Endothelial cell of umbilical vein (primary cell): ENCODE results near the gene FAM50A. TPM values are rescaled to one million over a fixed set of nuclear protein-coding genes. Genes with fewer than 3 reads are reported as not detected.

Source experiments
- BruUV-seq: library from RNA; stranded (reverse); fragments of 400-500 nt; replicated peaks from 2 replicates; lab custom pipeline; 2021; lab: Mats Ljungman, UMichigan
- CTCF ChIA-PET: fragments of 300-600, 350-600 bp; sonication (Branson Sonifier 250); formaldehyde crosslinking; loops from one replicate; lab custom pipeline; 2021; ENCODE audit warnings: antibody characterized with exemption, inconsistent platforms; lab: Charles Lee
- POLR2A ChIA-PET: fragments of 300-600, 350-600 bp; sonication (Branson Sonifier 250); formaldehyde crosslinking; loops from one replicate; lab custom pipeline; 2021; ENCODE audit warnings: antibody characterized with exemption, inconsistent platforms; lab: Charles Lee
- DNase-seq: peaks from one replicate; pipeline ENCODE4 v3.0.0-alpha.2; 2011; ENCODE audit warnings: low read depth, low spot score
- FAIRE-seq: peaks from 2 replicates; lab custom pipeline; 2011; peaks lifted over from hg19 to GRCh38; lab: Jason Lieb, UNC
- H2AFZ ChIP-seq: 2 replicates; pipeline ENCODE4 v1.6.0; 2012; ENCODE audit warnings: low read depth, low read length, control low read depth, inconsistent platforms
- H3K27ac ChIP-seq: 2 replicates; pipeline ENCODE4 v1.5.1; 2011; ENCODE audit warnings: low read depth, mild to moderate bottlenecking, control low read depth, low read length, moderate library complexity; ENCODE audit not compliant: insufficient read depth
- H3K27me3 ChIP-seq, 2 experiments: 2 replicates each; pipeline versions ENCODE4 v1.6.0 to v1.6.1; 2011; ENCODE audit warnings: low read length in 2 of 2, mixed read lengths in 1 of 2; ENCODE audit not compliant: control insufficient read depth in 2 of 2, insufficient read depth in 2 of 2
- H3K36me3 ChIP-seq, 2 experiments: 2 replicates in 1 of 2; 3 replicates in 1 of 2; pipeline ENCODE4 v1.5.1; 2011; ENCODE audit warnings: low read length in 2 of 2, mild to moderate bottlenecking in 1 of 2, moderate library complexity in 1 of 2; ENCODE audit not compliant: control insufficient read depth in 2 of 2, insufficient read depth in 2 of 2; ENCODE audit errors: extremely low read depth in 1 of 2
- H3K4me1 ChIP-seq: 3 replicates; pipeline ENCODE4 v1.5.1; 2011; ENCODE audit warnings: mild to moderate bottlenecking, low read length; ENCODE audit not compliant: control insufficient read depth, insufficient read depth; ENCODE audit errors: extremely low read depth
- H3K4me2 ChIP-seq: 2 replicates; pipeline ENCODE4 v1.6.1; 2011; ENCODE audit warnings: low read length, control low read depth, mixed read lengths; ENCODE audit not compliant: insufficient read depth
- H3K4me3 ChIP-seq, 3 experiments: fragments of 200-600 bp in 1 of 3; sonication (generic), shearing (Covaris generic) in 1 of 3; replicated peaks in 1 of 3; 2 replicates each; pipeline ENCODE4 v1.5.1; 2011 to 2016; ENCODE audit warnings: control low read depth in 3 of 3, low read length in 3 of 3, mild to moderate bottlenecking in 2 of 3, inconsistent platforms in 1 of 3, low read depth in 1 of 3, moderate library complexity in 1 of 3; ENCODE audit not compliant: insufficient read depth in 1 of 3
- H3K79me2 ChIP-seq: 2 replicates; pipeline ENCODE4 v1.6.0; 2012; ENCODE audit warnings: low read length, inconsistent platforms; ENCODE audit not compliant: control insufficient read depth, insufficient read depth
- H3K9ac ChIP-seq: replicated peaks from 2 replicates; pipeline ENCODE3; 2011; ENCODE audit warnings: low read length, control low read depth; ENCODE audit not compliant: insufficient read depth; ENCODE audit errors: extremely low read depth
- H3K9me1 ChIP-seq: replicated peaks from 3 replicates; pipeline ENCODE4 v1.6.0; 2011; ENCODE audit warnings: mild to moderate bottlenecking, low read length; ENCODE audit not compliant: control insufficient read depth, insufficient read depth; ENCODE audit errors: extremely low read depth
- H3K9me3 ChIP-seq: replicated peaks from 2 replicates; pipeline ENCODE4 v1.5.1; 2012; ENCODE audit warnings: low read length, inconsistent platforms; ENCODE audit not compliant: control insufficient read depth, insufficient read depth
- H4K20me1 ChIP-seq: replicated peaks from 2 replicates; pipeline ENCODE3; 2011; ENCODE audit warnings: mild to moderate bottlenecking, low read length; ENCODE audit not compliant: control insufficient read depth, insufficient read depth; ENCODE audit errors: extremely low read depth
- CTCF ChIP-seq, 2 donors: IDR thresholded peaks; 1 replicate in 1 of 2; 2 replicates in 1 of 2; pipeline ENCODE4 v1.5.1; 2011; ENCODE audit warnings: low read length in 2 of 2, mild to moderate bottlenecking in 2 of 2, moderate library complexity in 2 of 2, control low read depth in 1 of 2, inconsistent platforms in 1 of 2, low read depth in 1 of 2; ENCODE audit not compliant: insufficient read depth in 1 of 2; ENCODE audit errors: extremely low read depth in 1 of 2
- EZH2 ChIP-seq: IDR thresholded peaks from 2 replicates; pipeline ENCODE4 v1.6.1; 2012; ENCODE audit warnings: borderline replicate concordance, low read depth, mild to moderate bottlenecking, moderate library complexity, low read length, inconsistent platforms; ENCODE audit not compliant: severe bottlenecking
- FOS ChIP-seq: IDR thresholded peaks from 2 replicates; pipeline ENCODE4 v1.6.1; 2011; ENCODE audit warnings: mild to moderate bottlenecking, low read length, moderate library complexity, borderline replicate concordance; ENCODE audit not compliant: insufficient read depth
- GATA2 ChIP-seq: IDR thresholded peaks from 2 replicates; pipeline ENCODE4 v1.7.0; 2011; ENCODE audit warnings: low read depth, mild to moderate bottlenecking, moderate library complexity, mixed read lengths, low read length; ENCODE audit not compliant: insufficient read length, insufficient read depth
- JUN ChIP-seq: IDR thresholded peaks from 2 replicates; pipeline ENCODE4 v1.6.1; 2011; ENCODE audit warnings: borderline replicate concordance, low read depth; ENCODE audit not compliant: insufficient read length, insufficient read depth
- MAX ChIP-seq: IDR thresholded peaks from 2 replicates; pipeline ENCODE4 v1.6.1; 2011; ENCODE audit not compliant: insufficient read depth, insufficient read length
- MYC ChIP-seq: IDR thresholded peaks from one replicate; pipeline ENCODE4 v1.6.1; 2011; ENCODE audit warnings: mild to moderate bottlenecking, low read depth, low read length
- POLR2A ChIP-seq: IDR thresholded peaks from 2 replicates; pipeline ENCODE4 v1.6.1; 2012; ENCODE audit warnings: low read depth, mild to moderate bottlenecking, control low read depth, low read length
- POLR2AphosphoS5 ChIP-seq: IDR thresholded peaks from 2 replicates; pipeline ENCODE4 v1.6.1; 2012; ENCODE audit warnings: low read depth, mild to moderate bottlenecking, control low read depth, low read length, moderate library complexity; ENCODE audit not compliant: insufficient read depth
- dilution Hi-C: fragments of 300-500 bp; cut with MboI; formaldehyde crosslinking; loops from one replicate; pipeline ENCODE4 v1.15.0; 2019; ENCODE audit warnings: low sequenced_read_pairs; ENCODE audit not compliant: extremely low pct_ligation_motif_present
- intact Hi-C: fragments of 100-400 bp; cut with micrococcal nuclease; formaldehyde crosslinking; loops from one replicate; pipeline ENCODE4 v1.10.0; 2022
- polyA plus RNA-seq, 4 experiments: library from polyadenylated mRNA; depleted of rRNA in 3 of 4; stranded (reverse) in 3 of 4; unstranded in 1 of 4; fragments of >200 nt; gene quantifications; 2 replicates each; pipeline versions ENCODE4 v1.2.1 to v1.2.3, GENCODE V29; 2011 to 2012; ENCODE audit warnings: missing spikeins in 1 of 4
- total RNA-seq: library from RNA; stranded (reverse); gene quantifications from 2 replicates; pipeline ENCODE4 v1.2.3, GENCODE V29; 2021

The FAM50A gene
- total and polyA plus RNA-seq, 2 donors (not counting 3 experiments of a cell fraction or from before 2014, with no cell fraction given) = 75.9 to 123 TPM

DNA sequence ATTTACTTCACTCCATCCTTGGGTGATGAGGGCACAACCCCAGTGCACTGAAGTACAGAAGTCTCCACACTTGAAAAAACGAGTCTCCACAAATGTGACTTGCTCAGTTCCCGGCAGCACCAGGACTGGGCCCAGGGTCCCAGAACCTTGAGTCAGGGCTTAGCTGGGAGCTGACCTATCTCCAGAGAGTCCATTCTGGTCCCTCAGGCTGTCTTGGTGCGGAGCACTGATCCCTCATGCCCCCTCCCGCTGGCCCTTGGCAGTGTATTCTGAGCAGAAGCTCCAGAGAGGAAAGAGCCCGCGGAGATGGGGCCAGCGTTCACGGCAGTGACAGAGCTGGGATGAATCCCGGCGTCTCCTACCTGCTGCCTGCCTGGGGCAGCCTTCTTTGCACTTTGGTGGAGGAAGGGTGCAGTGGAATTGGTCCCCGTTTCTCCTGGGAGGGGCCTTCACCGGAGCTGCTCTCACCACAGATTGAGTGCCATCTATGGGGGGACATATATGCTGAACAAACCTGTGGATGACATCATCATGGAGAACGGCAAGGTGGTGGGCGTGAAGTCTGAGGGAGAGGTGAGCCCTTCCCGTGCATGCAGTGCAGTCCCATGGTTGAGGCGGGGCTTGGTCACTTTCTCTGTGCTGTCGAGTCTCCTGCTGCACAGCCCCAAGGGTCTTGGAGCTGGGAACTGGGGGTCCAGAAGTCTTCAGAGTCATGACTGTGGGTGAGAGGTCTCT lies 3.2 kb upstream of the FAM50A start:
- intact Hi-C loops (loop anchor here (5.0 kb wide), 2 partner anchors 33 to 37 kb away; partner anchors contain the start of genes DNASE1L1 and LAGE3), dilution Hi-C loops (no loop called here)
- H3K27me3 ChIP-seq = no peaks in the 10 kb centered on the region
- DNase-seq (no peak), FAIRE-seq (no peak)
- H3K27ac ChIP-seq = no peak overlapping the region
- no peaks in the 10 kb centered on the region for H3K9me3 ChIP-seq
- H3K9ac ChIP-seq = no peak overlapping the region
- ChIA-PET POLR2A (no interaction called here), CTCF (interaction anchor here (1.4 kb wide), 1 partner anchor 13 kb away, joined by 3 read pairs; no protein-coding TSS in a partner anchor)
- no peak overlapping the region for H3K4me2 ChIP-seq
- H4K20me1 ChIP-seq = no peaks in the 10 kb centered on the region
- peaks cover 14% of the 10 kb centered on the region for H3K4me1 ChIP-seq
- peaks cover 4 to 25% of the 10 kb centered on the region in 2 experiments for H3K36me3 ChIP-seq
- TF ChIP-seq POLR2A (no peak), MAX (no peak), FOS (no peak), MYC (no peak), POLR2AphosphoS5 (no peak), EZH2 (no peak), CTCF (IDR thresholded peaks at IDR 0.05; ENCODE audit: extremely low read depth in 1 of 2, insufficient read depth in 1 of 2, low read depth in 1 of 2, low read length in 2 of 2) (no peak), JUN (no peak), GATA2 (no peak)
- no peak overlapping the region for H2AFZ ChIP-seq
- H3K4me3 ChIP-seq = no peak overlapping the region
- no TSS peak for BruUV-seq
- peaks cover 56% of the 10 kb centered on the region for H3K79me2 ChIP-seq
- H3K9me1 ChIP-seq = no peaks in the 10 kb centered on the region
